ENCODE data around the gene SNED1. TPM values are rescaled to one million over a fixed set of nuclear protein-coding genes. Genes with fewer than 3 reads are reported as not detected.

SNED1 gene
- polyA plus RNA-seq, 3 donors from 2014 or later, result 0.24 to 0.56 TPM; not detected in 1

DNA sequence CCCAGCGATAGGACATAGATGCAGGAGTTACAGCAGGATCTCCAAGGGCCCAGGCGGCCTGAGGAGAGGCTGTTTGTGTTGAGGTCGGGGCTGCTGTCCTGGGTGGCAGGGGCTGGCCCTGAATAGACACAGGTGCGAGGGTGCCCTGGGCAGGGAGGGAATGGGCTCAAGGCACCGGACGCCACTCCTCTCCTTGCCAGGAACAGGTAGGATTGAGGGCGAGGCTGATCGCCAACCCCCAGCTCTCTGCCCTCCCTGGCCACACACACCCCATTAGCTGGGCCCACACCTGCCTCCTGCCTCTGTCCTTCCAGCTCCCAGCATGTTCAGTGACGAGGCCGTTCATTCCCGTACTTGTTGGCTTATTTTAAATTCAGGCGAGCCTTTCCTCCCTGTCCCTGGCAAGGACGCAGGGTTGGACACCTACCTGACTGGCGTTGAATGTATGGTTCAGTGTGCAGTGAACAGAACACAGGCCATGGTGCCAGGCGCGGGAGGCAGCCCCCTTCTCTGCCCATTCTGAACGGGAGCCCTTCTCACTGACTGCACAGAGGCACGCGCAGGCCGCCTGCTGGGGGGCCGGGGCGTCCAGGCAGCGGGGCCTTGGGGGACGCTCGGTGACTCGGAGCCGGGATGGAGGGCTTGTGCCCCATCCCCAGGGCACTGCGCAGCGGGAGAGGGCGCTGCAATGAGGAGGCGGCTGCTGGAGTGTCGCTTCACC is 41.3 kb upstream of the SNED1 start:
- H3K27ac Mint-ChIP-seq, result no peak overlapping the region
- no peaks in the 10 kb centered on the region for H3K27me3 Mint-ChIP-seq (ENCODE audit: low read depth in 3 of 3)
- H3K4me3 Mint-ChIP-seq, result no peak overlapping the region
- H3K9me3 Mint-ChIP-seq, result no peaks in the 10 kb centered on the region
- H3K36me3 Mint-ChIP-seq, result no peaks in the 10 kb centered on the region
- no peaks in the 10 kb centered on the region for H3K4me1 Mint-ChIP-seq
- DNase-seq, result no peak

- DNase-seq, result no peak
- no peak overlapping the region for H3K4me3 Mint-ChIP-seq
- no peaks in the 10 kb centered on the region for H3K4me1 Mint-ChIP-seq
- H3K27me3 Mint-ChIP-seq (ENCODE audit: low read depth in 3 of 3), result no peaks in the 10 kb centered on the region
- no peak overlapping the region for H3K27ac Mint-ChIP-seq
- no peaks in the 10 kb centered on the region for H3K9me3 Mint-ChIP-seq
- no peaks in the 10 kb centered on the region for H3K36me3 Mint-ChIP-seq
Measured at GRCh38 chr2:240957656-240958365, 40.6 kb upstream of the SNED1 start.

DNA sequence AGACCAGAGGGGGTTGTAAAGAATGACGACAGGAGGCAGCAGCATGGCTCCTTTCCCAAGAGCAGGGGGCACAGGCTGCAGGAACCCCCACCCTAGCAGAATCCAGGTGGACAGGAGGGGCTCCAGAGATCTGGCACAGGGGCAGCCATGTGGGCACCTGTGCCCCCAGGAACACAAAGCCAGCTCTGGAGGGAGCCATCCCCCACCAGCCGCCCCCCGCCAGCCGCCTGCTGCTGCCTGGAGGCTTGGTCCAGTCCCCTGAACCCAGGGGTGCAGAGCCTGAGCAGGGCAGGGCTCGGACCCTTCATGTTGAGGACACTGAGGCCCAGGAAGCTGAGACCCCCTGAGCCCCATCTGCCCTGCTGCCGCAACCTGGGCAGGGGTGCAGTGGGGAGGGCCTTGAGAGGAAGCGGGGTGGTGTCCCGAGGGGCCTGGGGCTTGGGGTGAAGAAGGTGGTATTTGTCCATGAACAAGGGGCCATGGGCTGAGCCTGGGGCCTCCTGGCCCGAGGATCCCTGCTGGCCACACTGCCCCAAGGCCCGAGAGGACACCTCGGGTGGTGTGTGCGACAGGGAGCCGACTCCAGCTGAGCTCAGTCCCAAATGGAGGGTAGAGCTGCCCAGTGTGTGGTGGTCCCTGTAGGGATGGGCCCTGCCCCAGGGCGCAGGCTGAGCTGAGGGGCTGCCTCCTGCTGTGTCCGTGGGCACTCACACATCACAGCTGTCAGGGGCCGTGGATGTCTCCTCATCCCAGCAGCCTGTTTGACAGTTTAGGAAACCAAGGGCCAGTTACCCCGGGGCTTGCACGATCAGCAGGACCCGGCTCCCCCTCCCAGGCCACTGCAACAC is 39.8 kb upstream of the SNED1 start:
- Mint-ChIP-seq H3K9me3 (no peaks in the 10 kb centered on the region), H3K4me1 (no peaks in the 10 kb centered on the region), H3K4me3 (no peak overlapping the region), H3K27ac (no peak overlapping the region), H3K36me3 (no peaks in the 10 kb centered on the region), H3K27me3 (ENCODE audit: low read depth in 3 of 3) (no peaks in the 10 kb centered on the region)
- no peak for DNase-seq

- no peak overlapping the region for H3K27ac Mint-ChIP-seq
- H3K4me1 Mint-ChIP-seq, result no peaks in the 10 kb centered on the region
- no peaks in the 10 kb centered on the region for H3K27me3 Mint-ChIP-seq (ENCODE audit: low read depth in 3 of 3)
- no peak overlapping the region for H3K4me3 Mint-ChIP-seq
- DNase-seq, result no peak
- H3K9me3 Mint-ChIP-seq, result no peaks in the 10 kb centered on the region
- H3K36me3 Mint-ChIP-seq, result no peaks in the 10 kb centered on the region
Measured at GRCh38 chr2:240959214-240959940, 39.0 kb upstream of the SNED1 start.

DNA sequence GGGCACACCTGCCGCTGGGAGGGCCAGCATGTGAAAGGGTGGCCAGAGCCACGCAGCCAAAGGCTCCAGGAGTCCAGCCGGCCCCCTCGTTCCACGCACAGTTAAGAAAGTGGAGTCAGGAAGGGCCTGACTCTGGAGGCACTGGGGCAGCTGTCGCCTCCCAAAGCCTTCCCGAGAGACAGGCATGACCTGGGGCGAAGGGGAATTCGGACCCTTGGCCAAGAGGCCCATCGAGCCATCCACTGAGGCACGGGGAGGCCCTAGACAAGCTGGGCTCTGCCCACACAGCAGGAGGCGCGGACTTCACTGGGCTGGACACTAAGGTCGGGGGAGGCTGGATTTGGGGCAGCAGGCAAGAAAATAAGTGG is 38.5 kb upstream of the SNED1 start:
- no peak for DNase-seq
- Mint-ChIP-seq H3K27me3 (ENCODE audit: low read depth in 3 of 3) (no peaks in the 10 kb centered on the region), H3K36me3 (no peaks in the 10 kb centered on the region), H3K4me1 (no peaks in the 10 kb centered on the region), H3K4me3 (no peak overlapping the region), H3K27ac (no peak overlapping the region), H3K9me3 (no peaks in the 10 kb centered on the region)

DNA sequence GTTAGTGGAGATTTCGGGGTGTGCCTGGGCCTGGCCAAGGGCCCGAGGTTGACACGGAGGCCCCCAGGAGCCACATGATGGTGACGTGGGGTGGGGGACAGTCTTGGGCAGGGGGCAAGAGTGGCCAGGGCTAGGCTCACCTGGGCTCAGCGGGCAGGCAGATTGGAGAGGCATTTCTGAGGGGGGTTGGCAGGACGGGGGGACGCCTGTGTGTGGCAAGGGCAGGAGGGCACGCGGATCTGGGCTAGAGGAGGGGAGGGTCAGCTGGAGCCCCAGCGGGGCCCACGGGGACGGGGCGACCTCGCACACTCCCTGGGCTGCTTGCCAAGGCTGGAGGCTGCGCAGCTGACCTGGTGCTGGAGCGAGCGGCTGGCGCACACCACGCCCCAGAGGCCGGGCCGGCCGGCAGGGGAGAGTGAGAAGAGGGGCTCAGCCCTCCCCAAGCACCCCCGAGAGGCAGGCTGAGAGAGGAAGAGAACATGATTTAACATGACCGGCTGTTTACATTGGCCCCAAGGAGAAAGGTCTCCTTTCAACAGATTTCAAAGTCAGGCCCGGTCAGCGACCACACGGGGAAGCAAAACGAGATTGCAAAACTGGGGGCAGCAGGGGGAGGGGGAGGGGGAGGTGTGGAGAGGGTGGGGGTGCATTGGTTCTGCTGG is 38.0 kb upstream of the SNED1 start:
- no peak for DNase-seq
- H3K27ac Mint-ChIP-seq, result no peak overlapping the region
- H3K4me1 Mint-ChIP-seq, result no peaks in the 10 kb centered on the region
- H3K36me3 Mint-ChIP-seq, result no peaks in the 10 kb centered on the region
- no peaks in the 10 kb centered on the region for H3K27me3 Mint-ChIP-seq (ENCODE audit: low read depth in 3 of 3)
- no peaks in the 10 kb centered on the region for H3K9me3 Mint-ChIP-seq
- no peak overlapping the region for H3K4me3 Mint-ChIP-seq

- no peak overlapping the region for H3K4me3 Mint-ChIP-seq
- no peaks in the 10 kb centered on the region for H3K4me1 Mint-ChIP-seq
- no peak for DNase-seq
- H3K36me3 Mint-ChIP-seq, result no peaks in the 10 kb centered on the region
- H3K9me3 Mint-ChIP-seq, result no peaks in the 10 kb centered on the region
- H3K27me3 Mint-ChIP-seq (ENCODE audit: low read depth in 3 of 3), result no peaks in the 10 kb centered on the region
- no peak overlapping the region for H3K27ac Mint-ChIP-seq
Measured at GRCh38 chr2:240960971-240961876, 37.2 kb upstream of the SNED1 start.

DNA sequence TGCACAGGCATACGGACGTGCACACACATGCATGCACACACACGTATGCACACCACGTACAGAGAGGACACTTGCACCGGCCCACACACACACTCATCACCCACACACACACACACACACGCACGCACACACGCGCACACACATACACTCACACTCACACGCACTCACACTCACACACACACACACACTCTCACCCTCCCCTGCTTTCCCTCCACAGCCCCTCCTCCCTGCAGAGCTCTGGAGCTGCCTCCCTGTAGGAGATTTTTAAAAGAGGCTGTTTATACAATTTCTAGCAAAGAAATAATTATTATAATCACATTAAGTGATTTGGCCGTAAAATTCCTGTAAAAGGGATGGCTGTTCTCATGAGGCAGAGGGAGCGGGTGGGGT is 36.5 kb upstream of the SNED1 start:
- no peak for DNase-seq
- H3K4me3 Mint-ChIP-seq, result no peak overlapping the region
- H3K9me3 Mint-ChIP-seq, result no peaks in the 10 kb centered on the region
- H3K27me3 Mint-ChIP-seq (ENCODE audit: low read depth in 3 of 3), result no peaks in the 10 kb centered on the region
- H3K36me3 Mint-ChIP-seq, result no peaks in the 10 kb centered on the region
- H3K4me1 Mint-ChIP-seq, result no peaks in the 10 kb centered on the region
- H3K27ac Mint-ChIP-seq, result no peak overlapping the region

GRCh38 chr2:240962300-240963064 is 35.9 kb upstream of the SNED1 start:
- no peaks in the 10 kb centered on the region for H3K36me3 Mint-ChIP-seq
- no peak overlapping the region for H3K4me3 Mint-ChIP-seq
- H3K4me1 Mint-ChIP-seq, result no peaks in the 10 kb centered on the region
- no peak for DNase-seq
- H3K27ac Mint-ChIP-seq, result no peak overlapping the region
- H3K27me3 Mint-ChIP-seq (ENCODE audit: low read depth in 3 of 3), result no peaks in the 10 kb centered on the region
- no peaks in the 10 kb centered on the region for H3K9me3 Mint-ChIP-seq

GRCh38 chr2:240963065-240963867 is 35.2 kb upstream of the SNED1 start:
- H3K27me3 Mint-ChIP-seq (ENCODE audit: low read depth in 3 of 3), result no peaks in the 10 kb centered on the region

DNA sequence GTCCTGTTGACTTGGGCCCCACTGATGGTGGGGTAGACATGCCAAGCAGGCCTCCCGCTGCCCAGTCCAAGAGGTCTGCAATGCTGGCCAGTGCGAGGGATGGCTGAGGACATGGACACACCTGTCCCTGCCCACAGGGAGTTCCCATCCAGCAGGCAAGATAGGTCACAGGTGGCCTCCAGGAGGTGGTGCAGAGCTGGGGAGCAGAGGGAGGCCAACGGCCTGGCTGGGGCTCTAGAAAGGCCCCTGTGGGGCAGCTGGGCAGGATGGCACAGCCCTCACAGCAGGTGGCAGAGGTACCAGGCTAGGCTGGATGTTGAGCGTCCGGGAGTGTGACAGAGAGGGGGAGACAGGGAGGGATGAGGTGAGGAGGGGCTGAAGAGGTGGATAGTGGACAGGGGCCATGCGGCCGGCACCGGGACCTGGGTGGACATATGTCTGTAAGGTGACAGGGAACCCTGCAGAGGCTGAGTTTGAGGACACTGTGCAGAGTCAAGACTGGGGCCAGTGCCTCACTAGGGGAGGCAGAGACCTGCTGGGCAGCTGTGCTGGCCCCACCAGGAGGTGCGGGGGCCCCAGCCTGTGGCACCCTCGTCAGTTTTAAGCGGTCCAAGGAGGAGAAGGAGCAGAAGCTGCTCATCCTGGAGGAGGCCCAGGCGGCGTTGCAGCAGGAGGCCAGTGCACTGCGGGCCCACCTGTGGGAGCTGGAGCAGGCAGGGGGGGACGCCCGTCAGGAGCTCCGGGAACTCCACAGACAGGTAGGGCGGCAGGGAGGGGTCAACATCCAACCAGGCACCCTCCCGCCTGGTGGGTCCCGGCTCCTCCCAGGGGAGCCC is 34.3 kb upstream of the SNED1 start:
- H3K4me3 Mint-ChIP-seq, result no peak overlapping the region
- no peaks in the 10 kb centered on the region for H3K27me3 Mint-ChIP-seq (ENCODE audit: low read depth in 3 of 3)
- no peak for DNase-seq
- no peaks in the 10 kb centered on the region for H3K4me1 Mint-ChIP-seq
- no peak overlapping the region for H3K27ac Mint-ChIP-seq
- H3K36me3 Mint-ChIP-seq, result no peaks in the 10 kb centered on the region
- no peaks in the 10 kb centered on the region for H3K9me3 Mint-ChIP-seq

More at GRCh38 chr2:240963065-240963867, 35.2 kb upstream of the SNED1 start:
- DNase-seq, result no peak
- no peaks in the 10 kb centered on the region for H3K4me1 Mint-ChIP-seq
- no peaks in the 10 kb centered on the region for H3K36me3 Mint-ChIP-seq
- H3K27ac Mint-ChIP-seq, result no peak overlapping the region
- no peak overlapping the region for H3K4me3 Mint-ChIP-seq
- no peaks in the 10 kb centered on the region for H3K9me3 Mint-ChIP-seq

Measured in immature natural killer cell (primary cell).